ENCODE results near the gene TTC28.

The TTC28 gene

DNA sequence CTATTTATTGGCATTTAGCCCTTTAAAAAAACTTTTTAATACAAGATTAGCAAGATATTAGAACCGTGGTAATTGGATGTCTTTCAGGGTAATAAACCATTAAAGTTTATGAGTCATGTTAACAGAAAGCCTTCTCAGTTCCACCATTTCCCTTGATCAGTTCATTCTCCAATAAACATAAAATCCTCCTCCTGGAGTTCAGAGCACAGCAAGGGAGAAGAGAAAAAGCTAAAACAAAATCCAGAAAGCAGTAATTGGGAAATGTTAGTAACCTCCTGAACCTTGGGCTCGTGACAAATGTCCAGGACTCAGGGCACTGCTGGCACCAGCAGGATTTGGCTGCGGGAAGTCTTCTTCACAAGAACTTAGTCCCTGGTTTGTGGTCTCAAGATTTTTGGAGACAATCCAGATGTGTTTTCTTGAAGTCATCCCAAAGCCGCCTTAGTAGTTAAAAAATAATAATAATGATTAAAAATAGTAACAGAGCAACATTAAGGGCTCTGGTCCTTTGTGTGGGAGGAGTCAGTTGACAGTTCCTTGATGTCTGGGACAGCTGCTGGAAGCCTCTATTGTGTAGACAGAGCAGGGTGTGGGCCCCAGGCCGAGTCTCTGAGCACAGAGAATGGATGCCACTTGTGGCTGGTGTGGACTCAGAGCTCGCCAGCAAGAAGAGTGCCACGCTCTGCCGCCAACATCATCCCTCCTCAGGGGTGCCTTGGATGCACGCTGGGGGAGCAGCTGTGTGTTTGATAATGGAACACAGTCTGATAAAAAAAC is 717.2 kb downstream of the TTC28 start:
- DNase-seq (ENCODE audit: low read depth), result no peak

DNA sequence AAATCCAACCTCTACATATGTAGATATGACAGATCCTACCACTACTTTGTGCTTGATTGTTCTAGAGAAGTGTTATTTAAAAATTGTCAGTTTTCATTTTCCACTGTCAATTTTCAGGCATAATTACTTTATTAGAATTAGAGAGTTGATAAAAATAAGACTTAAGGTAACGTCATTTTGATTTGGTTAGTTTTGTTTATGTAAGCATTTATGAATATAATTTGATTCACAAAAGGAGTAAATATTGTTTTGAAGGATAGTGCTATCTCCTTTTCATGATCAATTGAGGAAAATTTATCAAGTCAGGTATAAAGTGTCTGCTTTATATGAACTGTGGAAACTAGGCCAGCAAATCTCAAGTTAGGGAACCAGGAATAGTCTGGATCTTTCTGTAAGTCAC is 718.0 kb downstream of the TTC28 start:
- DNase-seq (ENCODE audit: low read depth), result no peak

DNA sequence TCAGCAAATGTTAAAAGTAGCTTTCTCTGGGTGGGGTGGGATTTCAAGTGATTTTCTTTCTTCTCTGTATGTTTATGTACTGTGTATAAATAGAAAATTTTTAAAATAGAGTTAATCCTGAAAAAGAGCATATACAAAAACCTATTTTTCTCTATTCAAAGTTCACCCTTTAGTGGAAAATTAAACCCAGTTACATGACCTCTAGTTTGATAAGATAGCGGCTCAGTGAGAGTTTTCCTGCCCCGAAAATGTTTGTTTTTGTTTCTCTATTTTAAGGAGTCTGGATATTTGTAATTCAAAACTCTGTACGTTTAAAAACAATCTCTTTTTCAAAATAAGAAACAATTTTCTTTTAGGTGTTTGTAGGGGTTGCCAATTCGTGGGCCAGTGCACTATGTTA is 718.5 kb downstream of the TTC28 start:
- no peak for DNase-seq (ENCODE audit: low read depth)

DNA sequence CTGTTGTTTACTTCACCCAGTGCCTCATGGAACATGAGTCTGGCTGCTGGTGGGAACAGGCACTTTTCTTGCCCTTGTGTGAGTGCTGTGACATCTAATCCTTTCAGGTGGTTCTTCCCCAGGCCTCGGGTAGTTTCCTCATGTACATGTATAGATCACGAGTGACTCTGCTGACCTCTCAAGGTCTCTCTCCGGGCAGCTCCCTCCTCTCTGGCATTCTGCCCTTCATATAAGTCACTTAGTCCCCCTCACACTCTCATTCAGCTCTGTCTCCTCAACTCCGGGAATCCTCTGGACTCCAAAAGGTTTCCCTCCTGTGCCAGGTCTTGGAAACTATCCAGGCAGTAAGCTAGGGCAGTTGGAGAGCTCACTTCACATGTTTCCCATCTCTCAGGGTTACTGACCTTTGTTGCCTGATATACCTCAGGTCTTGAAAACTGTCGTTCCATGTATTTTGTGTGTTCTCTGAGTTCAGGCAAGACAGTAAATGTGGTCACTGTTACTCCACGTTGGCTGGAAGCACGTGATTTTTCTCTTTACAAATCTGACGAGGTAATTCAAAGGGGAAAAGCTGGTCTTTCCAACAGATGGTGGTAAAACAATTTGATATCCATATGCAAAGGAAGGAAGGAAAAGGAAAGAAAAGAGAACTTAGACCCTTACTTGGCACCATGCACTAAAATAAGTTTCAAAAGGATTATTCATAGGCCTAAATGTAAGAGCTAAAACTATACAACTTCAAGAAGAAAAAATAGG is 720.1 kb downstream of the TTC28 start:
- DNase-seq (ENCODE audit: low read depth), result no peak

DNA sequence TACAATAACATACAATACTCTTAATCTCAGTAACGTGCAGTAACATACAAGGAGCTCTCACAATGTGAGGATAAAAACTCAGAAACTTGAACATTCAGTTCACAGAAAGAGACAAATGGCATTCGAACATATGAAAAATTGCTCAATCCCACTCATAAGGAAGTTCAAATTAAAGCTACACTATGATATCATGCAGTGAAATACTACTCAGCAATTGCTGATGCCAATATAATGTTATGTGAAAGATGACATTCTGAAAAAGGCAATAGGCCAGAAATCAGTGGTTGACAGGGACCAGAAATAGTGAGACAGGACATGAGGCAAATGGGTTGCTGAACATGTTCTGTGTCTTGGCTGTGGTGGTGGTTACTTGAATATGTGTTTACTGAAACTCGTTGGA is 726.9 kb downstream of the TTC28 start:
- DNase-seq (ENCODE audit: low read depth), result peak; percentile 10

DNA sequence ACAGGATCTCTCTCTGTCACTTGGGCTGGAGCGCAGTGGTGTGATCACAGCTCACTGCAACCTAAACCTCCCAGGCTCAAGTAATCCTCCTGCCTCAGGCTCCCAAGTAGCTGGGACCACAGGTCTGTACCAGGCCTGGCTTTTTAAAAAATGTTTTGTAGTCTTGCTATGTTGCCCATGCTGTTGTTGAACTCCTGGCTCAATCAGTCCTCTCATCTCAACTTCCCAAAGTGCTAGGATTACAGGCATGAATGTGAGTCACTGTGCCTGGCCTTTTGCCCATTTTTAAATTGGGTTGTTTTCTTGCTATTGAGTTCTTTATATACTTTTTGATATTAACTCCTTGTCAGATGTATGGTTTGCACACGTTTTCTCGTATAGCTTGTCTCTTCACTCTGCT is 727.5 kb downstream of the TTC28 start:
- peak; percentile 63 for DNase-seq (ENCODE audit: low read depth)

DNA sequence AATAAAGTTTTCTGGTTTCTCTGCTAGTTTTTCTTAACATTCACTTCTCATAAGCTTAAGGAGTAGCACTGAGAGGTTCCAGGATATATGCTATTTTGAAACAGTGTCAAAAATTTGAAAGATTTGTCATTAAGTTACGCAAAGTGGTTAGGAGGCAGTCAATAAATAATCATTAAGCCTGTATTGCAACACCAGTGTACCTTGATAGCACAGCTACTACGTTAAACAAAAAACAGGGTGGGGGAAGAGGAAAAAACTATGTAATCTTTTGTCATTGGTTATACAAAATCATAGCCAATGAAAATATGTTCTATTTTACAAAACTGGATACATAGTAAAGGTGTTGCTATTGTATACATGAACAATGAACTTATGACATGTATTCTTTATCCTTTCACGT is 730.2 kb downstream of the TTC28 start:
- no peak for DNase-seq (ENCODE audit: low read depth)

DNA sequence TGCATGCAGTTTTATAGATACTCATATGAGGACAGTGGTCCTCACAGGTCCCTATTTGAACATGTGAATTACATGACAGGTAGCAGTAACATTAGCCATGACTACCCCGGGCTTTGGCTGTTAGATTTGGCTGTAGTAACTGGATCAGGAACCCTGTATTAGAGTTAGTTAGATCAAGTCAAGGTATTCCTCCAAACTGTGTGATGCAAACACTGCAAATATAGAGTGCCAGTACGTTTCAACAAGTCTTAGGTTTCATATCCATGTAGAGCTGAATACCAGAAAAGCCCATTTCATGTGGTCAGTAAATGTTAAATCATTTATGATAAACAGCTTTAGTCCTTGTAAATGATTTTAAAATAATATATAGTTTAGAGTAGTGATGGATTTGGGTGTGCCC is 731.1 kb downstream of the TTC28 start:
- no peak for DNase-seq (ENCODE audit: low read depth)

DNA sequence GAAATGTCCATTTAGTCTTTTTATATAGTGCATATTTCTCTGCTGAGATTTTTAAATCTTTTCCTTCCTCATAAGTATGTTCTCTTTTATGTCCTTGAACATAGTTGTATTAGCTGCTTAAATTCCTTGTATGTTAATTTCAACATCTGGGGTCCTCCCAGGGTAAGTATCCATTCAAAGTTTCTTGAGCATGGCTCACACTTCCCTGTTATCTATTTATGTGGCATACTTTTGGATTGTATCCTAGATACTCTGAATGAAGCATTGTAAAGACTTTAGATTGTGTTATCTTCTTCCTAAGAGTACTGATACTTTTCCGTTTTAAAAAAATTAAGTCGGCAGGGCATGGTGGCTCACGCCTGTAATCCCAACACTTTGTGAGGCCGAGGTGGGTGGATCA is 732.2 kb downstream of the TTC28 start:
- no peak for DNase-seq (ENCODE audit: low read depth)

DNA sequence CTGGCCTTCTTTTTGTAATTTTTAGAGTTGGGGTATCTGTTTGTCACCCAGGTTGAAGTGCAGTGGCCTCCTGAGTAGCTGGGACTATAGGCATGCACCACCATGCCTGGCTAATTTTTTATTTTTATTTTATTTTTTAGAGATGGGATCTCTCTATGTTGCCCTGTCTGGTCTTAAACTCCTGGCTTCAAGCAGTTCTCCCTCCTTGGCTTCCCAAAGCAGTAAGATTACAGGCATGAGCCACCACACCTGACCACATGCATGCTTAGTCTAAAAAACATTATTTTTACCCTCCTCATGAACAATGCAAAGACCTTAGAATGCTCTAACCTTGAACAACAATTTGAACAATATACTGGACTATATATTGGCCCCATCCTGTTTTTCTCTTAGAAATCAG is 738.5 kb downstream of the TTC28 start:
- DNase-seq (ENCODE audit: low read depth), result no peak

DNA sequence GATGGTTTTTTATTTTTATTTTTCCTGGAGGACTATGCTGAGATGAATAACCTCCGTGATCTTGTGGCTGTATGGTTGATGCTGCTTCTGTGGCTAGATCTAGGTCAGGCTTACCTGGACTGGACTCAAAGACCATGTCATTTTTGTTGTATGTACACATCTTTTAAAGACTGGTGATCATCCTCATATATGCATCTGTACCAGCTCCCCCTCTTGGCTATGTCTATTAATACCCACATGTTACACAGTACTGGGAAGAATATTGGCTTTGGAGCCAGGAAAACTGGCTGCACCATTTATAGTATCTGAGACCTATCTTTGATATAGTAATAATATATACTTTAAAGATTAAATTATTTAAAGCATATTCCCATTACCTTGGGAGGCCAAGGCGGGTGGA is 742.2 kb downstream of the TTC28 start:
- no peak for DNase-seq (ENCODE audit: low read depth)

DNA sequence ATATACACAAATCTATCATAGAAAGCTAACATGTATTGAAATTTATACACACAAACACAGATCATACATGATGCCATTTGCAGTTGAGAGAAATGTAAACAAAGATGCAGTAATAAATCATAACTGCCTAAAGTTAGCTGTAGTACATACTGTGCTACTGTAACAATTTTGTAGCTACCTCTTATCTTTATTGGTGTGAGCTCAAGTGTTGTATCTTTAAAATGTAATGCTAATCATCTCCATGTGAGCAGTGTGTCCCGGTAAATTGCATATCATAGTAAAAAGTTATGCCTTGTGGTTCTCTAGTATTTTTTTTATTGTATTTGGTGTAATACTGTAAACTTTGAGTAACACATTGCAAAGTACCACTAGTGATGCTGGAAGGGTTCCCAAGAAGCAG is 743.7 kb downstream of the TTC28 start:
- no peak for DNase-seq (ENCODE audit: low read depth)

DNA sequence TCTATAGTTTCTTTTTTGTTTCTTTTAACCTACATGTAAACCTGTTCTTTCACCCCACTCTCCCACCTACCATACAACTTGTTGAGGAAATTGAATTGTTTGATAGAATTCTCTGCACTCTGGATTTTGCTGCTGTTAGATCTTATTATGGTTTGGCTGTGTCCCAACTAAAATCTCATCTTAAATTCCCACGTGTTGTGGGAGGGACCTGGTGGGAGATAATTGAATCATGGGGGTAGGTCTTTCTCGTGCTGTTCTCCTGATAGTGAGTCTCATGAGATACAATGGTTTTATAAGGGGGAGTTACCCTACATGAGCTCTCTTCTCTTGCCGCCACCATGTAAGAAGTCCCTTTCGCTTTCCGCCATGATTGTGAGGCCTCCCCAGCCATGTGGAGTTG is 745.6 kb downstream of the TTC28 start:
- DNase-seq (ENCODE audit: low read depth), result no peak

DNA sequence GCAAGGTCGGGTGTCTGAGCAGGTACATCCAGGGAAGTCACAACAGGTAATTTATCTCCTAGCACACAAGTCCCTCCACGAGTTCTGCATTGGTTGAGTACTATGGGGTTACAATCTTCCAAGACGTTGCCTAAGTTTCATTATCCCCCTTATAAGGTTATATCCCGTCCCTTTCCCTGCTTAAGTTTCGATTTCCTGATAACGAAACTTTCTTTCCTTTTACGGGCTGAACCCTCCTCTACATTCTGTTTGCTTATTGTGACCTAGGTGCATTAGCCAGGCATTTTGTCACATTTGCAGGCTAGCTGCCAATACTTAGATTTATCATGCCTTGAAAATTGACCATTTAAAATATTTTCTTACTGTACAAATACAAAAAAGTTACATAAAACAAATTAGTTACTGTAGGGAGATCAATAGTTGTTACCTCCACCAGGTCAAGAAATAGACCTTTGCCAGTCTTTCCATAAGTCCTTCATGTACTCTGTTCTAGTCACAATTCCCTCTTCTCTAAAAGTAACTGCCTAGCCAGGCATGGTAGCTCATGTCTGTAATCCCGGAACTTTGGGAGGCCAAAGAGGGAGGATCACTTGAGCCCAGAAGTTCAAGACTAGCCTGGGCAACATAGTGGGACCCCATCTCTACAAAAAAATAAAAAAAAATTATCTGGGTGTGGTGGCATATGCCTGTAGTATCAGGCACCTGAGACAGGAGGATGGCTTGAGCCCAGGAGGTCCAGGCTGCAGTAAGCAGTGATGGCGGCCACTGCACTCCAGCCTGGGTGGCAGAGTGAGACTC is 746.3 kb downstream of the TTC28 start:
- DNase-seq (ENCODE audit: low read depth), result no peak

DNA sequence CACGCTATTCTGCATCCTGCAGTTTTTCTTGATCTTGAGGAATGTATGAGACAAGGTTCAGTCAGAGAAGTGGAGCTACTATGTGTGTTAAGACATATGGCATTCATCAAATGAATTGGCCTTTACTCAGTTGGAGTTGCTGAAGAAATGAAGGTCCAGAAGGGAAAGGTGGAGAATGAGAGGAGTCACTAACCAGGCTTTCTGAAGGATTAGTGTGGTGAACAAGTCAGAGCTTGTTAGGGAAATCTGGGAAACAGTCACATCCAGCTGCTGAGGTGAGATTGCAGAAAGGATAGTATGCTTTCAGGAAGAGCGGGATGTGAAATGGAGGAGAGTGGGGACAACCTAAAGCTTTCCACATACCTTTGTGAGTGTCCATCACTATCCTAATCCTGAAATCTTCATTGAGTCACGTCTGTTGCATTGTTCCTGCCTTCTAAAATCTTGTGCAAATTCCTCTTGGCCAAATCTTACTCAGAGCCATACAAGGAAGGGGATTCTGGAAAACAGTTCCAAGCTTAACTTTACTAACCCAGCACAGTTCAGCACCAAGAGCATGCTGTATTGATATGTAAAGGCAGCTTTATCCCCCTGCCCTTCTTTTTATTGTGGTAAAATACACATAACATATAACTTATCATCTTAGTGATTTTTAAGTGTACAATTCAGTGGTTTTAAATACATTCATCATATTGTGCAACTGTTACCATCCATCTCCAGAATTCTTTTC is 749.1 kb downstream of the TTC28 start:
- DNase-seq (ENCODE audit: low read depth), result no peak
